ENCODE data around the gene CLPX. TPM values are rescaled to one million over a fixed set of nuclear protein-coding genes. Genes with fewer than 3 reads are reported as not detected.

CLPX gene
- polyA plus RNA-seq, 1 experiment, result 13.3 TPM

- DNase-seq (ENCODE audit: low read depth), result no peak
- no peak for TF ChIP-seq CTCF (IDR thresholded peaks at IDR 0.05; ENCODE audit: insufficient read depth, low read depth, low read length)
- Histone ChIP-seq H3K27me3 (ENCODE audit: control insufficient read depth, insufficient read depth, low read length) (peaks cover 9% of the 10 kb centered on the region), H3K36me3 (ENCODE audit: control insufficient read depth, insufficient read depth, low read length) (no peaks in the 10 kb centered on the region), H3K4me3 (ENCODE audit: low read depth, low read length) (no peak overlapping the region)
- CTCF ChIA-PET, result interaction anchor here (0.7 to 3.7 kb wide), 4 partner anchors 12 to 79 kb away, joined by 3 to 17 read pairs (median 3); partner anchors contain the start of gene PARP16
- POLR2A ChIA-PET, result no interaction called here
Measured at GRCh38 chr15:65207280-65207840, 22.2 kb upstream of the CLPX start.

- ChIA-PET POLR2A (no interaction called here), CTCF (no interaction called here)
- Histone ChIP-seq H3K36me3 (ENCODE audit: control insufficient read depth, insufficient read depth, low read length) (no peaks in the 10 kb centered on the region), H3K27me3 (ENCODE audit: control insufficient read depth, insufficient read depth, low read length) (peaks cover 12% of the 10 kb centered on the region), H3K4me3 (ENCODE audit: low read depth, low read length) (no peak overlapping the region)
- no peak for TF ChIP-seq CTCF (IDR thresholded peaks at IDR 0.05; ENCODE audit: insufficient read depth, low read depth, low read length)
- no peak for DNase-seq (ENCODE audit: low read depth)
Measured at GRCh38 chr15:65206750-65207149, 21.6 kb upstream of the CLPX start.

- Histone ChIP-seq H3K27me3 (ENCODE audit: control insufficient read depth, insufficient read depth, low read length) (peaks cover 13% of the 10 kb centered on the region), H3K4me3 (ENCODE audit: low read depth, low read length) (no peak overlapping the region), H3K36me3 (ENCODE audit: control insufficient read depth, insufficient read depth, low read length) (no peaks in the 10 kb centered on the region)
- no peak for DNase-seq (ENCODE audit: low read depth)
- ChIA-PET POLR2A (no interaction called here), CTCF (interaction anchor here (0.6 to 0.9 kb wide), 2 partner anchors 11 to 31 kb away, joined by 3 read pairs; no protein-coding TSS in a partner anchor)
- no peak for TF ChIP-seq CTCF (IDR thresholded peaks at IDR 0.05; ENCODE audit: insufficient read depth, low read depth, low read length)
Measured at GRCh38 chr15:65204931-65205660, 20.0 kb upstream of the CLPX start.

- no peak for TF ChIP-seq CTCF (IDR thresholded peaks at IDR 0.05; ENCODE audit: insufficient read depth, low read depth, low read length)
- no peak overlapping the region for H3K4me3 ChIP-seq (ENCODE audit: low read depth, low read length)
- no peaks in the 10 kb centered on the region for H3K36me3 ChIP-seq (ENCODE audit: control insufficient read depth, insufficient read depth, low read length)
- DNase-seq (ENCODE audit: low read depth), result no peak
- ChIA-PET POLR2A (no interaction called here), CTCF (interaction anchor here (0.9 kb wide), 1 partner anchor 10 kb away, joined by 3 read pairs; no protein-coding TSS in a partner anchor)
- peaks cover 13% of the 10 kb centered on the region for H3K27me3 ChIP-seq (ENCODE audit: control insufficient read depth, insufficient read depth, low read length)
Measured at GRCh38 chr15:65204236-65204930, 19.2 kb upstream of the CLPX start.

- no peak overlapping the region for H3K4me3 ChIP-seq (ENCODE audit: low read depth, low read length)
- no peaks in the 10 kb centered on the region for H3K36me3 ChIP-seq (ENCODE audit: control insufficient read depth, insufficient read depth, low read length)
- POLR2A ChIA-PET, result no interaction called here
- H3K27me3 ChIP-seq (ENCODE audit: control insufficient read depth, insufficient read depth, low read length), result peaks cover 10% of the 10 kb centered on the region
- no peak for TF ChIP-seq CTCF (IDR thresholded peaks at IDR 0.05; ENCODE audit: insufficient read depth, low read depth, low read length)
- no peak for DNase-seq (ENCODE audit: low read depth)
- CTCF ChIA-PET, result interaction anchor here (1.3 to 1.4 kb wide), 2 partner anchors 9 to 14 kb away, joined by 3 to 6 read pairs; no protein-coding TSS in a partner anchor
Measured at GRCh38 chr15:65201918-65202317, 16.8 kb upstream of the CLPX start.

Measured in BJ (cell line).